ENCODE results near the gene NDRG3. TPM values are rescaled to one million over a fixed set of nuclear protein-coding genes. Genes with fewer than 3 reads are reported as not detected.

NDRG3 gene
- total RNA-seq, 1 donor from 2014 or later, result 24.3 TPM

DNA sequence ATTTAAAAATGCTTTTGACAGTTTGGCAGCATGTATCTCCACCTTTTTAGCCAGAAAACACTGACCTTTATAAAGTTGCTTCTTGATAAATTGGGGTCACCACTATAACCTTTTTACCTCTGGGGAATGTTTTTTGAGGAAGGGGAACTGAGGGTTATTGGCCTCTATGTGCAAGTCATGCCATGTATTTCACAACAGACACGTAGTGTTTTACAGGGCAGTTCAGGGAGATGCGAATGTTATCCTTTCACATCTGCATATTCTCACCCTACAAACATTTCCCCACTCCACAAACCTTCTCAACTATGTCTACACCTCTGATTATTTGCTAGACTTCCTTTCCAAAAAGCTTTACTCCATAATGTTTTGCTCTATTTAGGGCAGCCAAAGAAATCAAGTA is 82.9 kb downstream of the NDRG3 start:
- H3K4me3 Mint-ChIP-seq, result no peak overlapping the region
- no peak overlapping the region for H3K27ac Mint-ChIP-seq
- H3K9me3 Mint-ChIP-seq, result no peaks in the 10 kb centered on the region
- no peaks in the 10 kb centered on the region for H3K4me1 Mint-ChIP-seq
- H3K36me3 Mint-ChIP-seq, result peaks cover 11% of the 10 kb centered on the region
- TF ChIP-seq, protein P1, sequence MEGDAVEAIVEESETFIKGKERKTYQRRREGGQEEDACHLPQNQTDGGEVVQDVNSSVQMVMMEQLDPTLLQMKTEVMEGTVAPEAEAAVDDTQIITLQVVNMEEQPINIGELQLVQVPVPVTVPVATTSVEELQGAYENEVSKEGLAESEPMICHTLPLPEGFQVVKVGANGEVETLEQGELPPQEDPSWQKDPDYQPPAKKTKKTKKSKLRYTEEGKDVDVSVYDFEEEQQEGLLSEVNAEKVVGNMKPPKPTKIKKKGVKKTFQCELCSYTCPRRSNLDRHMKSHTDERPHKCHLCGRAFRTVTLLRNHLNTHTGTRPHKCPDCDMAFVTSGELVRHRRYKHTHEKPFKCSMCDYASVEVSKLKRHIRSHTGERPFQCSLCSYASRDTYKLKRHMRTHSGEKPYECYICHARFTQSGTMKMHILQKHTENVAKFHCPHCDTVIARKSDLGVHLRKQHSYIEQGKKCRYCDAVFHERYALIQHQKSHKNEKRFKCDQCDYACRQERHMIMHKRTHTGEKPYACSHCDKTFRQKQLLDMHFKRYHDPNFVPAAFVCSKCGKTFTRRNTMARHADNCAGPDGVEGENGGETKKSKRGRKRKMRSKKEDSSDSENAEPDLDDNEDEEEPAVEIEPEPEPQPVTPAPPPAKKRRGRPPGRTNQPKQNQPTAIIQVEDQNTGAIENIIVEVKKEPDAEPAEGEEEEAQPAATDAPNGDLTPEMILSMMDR (IDR thresholded peaks at IDR 0.05; ENCODE audit: unreplicated experiment), result no peak
- DNase-seq (ENCODE audit: low spot score in 2 of 2, unreplicated experiment in 2 of 2), result no peak
- no peaks in the 10 kb centered on the region for H3K27me3 Mint-ChIP-seq (ENCODE audit: low read depth)

- no peak for DNase-seq (ENCODE audit: low spot score in 2 of 2, unreplicated experiment in 2 of 2)
- no peaks in the 10 kb centered on the region for H3K9me3 Mint-ChIP-seq
- H3K4me1 Mint-ChIP-seq, result no peaks in the 10 kb centered on the region
- no peak overlapping the region for H3K27ac Mint-ChIP-seq
- TF ChIP-seq, protein P1 (IDR thresholded peaks at IDR 0.05; ENCODE audit: unreplicated experiment), result no peak
- H3K36me3 Mint-ChIP-seq, result peaks cover 11% of the 10 kb centered on the region
- no peak overlapping the region for H3K4me3 Mint-ChIP-seq
- no peaks in the 10 kb centered on the region for H3K27me3 Mint-ChIP-seq (ENCODE audit: low read depth)
These were observed 87.6 kb downstream of the NDRG3 start for GRCh38 chr20:36658300-36658699.

DNA sequence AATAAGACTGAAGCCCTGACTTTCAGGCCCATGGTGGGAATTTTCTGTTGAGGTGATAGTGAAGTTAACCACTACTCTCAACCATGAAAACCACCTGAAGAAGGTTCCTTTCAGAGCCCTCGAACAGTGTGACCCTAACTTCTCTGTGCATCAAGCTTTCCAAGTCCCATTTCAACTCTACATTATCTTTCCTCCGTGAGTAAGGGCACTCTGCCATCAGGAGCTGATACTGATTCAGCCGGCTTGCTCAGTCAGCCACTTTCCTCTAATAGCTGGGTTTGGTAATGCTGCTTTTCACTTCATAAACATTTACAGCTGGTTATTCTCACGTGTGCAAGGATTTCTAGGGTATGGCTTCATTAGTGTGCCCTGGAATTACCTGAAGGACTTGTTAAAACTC is 89.2 kb downstream of the NDRG3 start:
- Mint-ChIP-seq H3K27ac (no peak overlapping the region), H3K4me1 (no peaks in the 10 kb centered on the region), H3K27me3 (ENCODE audit: low read depth) (no peaks in the 10 kb centered on the region), H3K9me3 (no peaks in the 10 kb centered on the region), H3K36me3 (peaks cover 15% of the 10 kb centered on the region), H3K4me3 (no peak overlapping the region)
- DNase-seq (ENCODE audit: low spot score in 2 of 2, unreplicated experiment in 2 of 2), result no peak
- TF ChIP-seq, protein P1 (IDR thresholded peaks at IDR 0.05; ENCODE audit: unreplicated experiment), result no peak

GRCh38 chr20:36655004-36655403 is 90.9 kb downstream of the NDRG3 start:
- no peaks in the 10 kb centered on the region for H3K4me1 Mint-ChIP-seq
- no peaks in the 10 kb centered on the region for H3K9me3 Mint-ChIP-seq
- no peak for DNase-seq (ENCODE audit: low spot score in 2 of 2, unreplicated experiment in 2 of 2)
- no peak overlapping the region for H3K27ac Mint-ChIP-seq
- H3K4me3 Mint-ChIP-seq, result no peak overlapping the region
- TF ChIP-seq, protein P1 (IDR thresholded peaks at IDR 0.05; ENCODE audit: unreplicated experiment), result no peak
- no peaks in the 10 kb centered on the region for H3K27me3 Mint-ChIP-seq (ENCODE audit: low read depth)
- H3K36me3 Mint-ChIP-seq, result peaks cover 10% of the 10 kb centered on the region

DNA sequence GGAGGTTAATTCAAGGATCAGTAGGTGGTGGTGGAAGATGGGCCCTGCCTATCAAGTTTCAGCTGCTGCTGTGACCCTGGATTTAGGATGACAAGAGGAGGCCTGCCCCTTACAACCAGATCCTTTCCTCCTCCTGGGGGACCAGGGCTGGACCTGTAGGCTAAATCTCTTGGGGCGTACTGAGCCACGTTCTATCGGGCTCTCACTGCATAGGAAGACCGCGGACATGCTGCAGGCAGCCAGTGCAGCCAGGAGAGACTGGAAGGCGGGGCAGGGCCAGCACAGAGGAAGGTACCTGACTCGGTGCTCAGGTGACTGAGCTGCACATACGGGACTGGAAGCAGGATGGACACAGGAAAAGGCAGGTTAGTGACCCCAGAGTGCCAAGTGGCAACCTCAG is 91.4 kb downstream of the NDRG3 start:
- TF ChIP-seq, protein P1 (IDR thresholded peaks at IDR 0.05; ENCODE audit: unreplicated experiment), result no peak
- no peaks in the 10 kb centered on the region for H3K4me1 Mint-ChIP-seq
- H3K9me3 Mint-ChIP-seq, result no peaks in the 10 kb centered on the region
- H3K4me3 Mint-ChIP-seq, result no peak overlapping the region
- no peak for DNase-seq (ENCODE audit: low spot score in 2 of 2, unreplicated experiment in 2 of 2)
- H3K36me3 Mint-ChIP-seq, result peaks cover 10% of the 10 kb centered on the region
- H3K27me3 Mint-ChIP-seq (ENCODE audit: low read depth), result no peaks in the 10 kb centered on the region
- H3K27ac Mint-ChIP-seq, result no peak overlapping the region

GRCh38 chr20:36653456-36653855 is 92.4 kb downstream of the NDRG3 start:
- Mint-ChIP-seq H3K27ac (no peak overlapping the region), H3K4me1 (no peaks in the 10 kb centered on the region), H3K9me3 (no peaks in the 10 kb centered on the region), H3K27me3 (ENCODE audit: low read depth) (no peaks in the 10 kb centered on the region), H3K36me3 (peaks cover 7% of the 10 kb centered on the region), H3K4me3 (no peak overlapping the region)
- TF ChIP-seq, protein P1 (IDR thresholded peaks at IDR 0.05; ENCODE audit: unreplicated experiment), result no peak
- no peak for DNase-seq (ENCODE audit: low spot score in 2 of 2, unreplicated experiment in 2 of 2)
